GM23338 (cell line): ENCODE results near the gene SEPTIN7. TPM values are rescaled to one million over a fixed set of nuclear protein-coding genes. Genes with fewer than 3 reads are reported as not detected.

Experiments used
- ATAC-seq: fragments of 200-7000 bp; cut with Tn5 transposase; 3 replicates; pipeline ENCODE4 v1.9.1; 2020
- DNase-seq: peaks from one replicate; pipeline ENCODE4 v3.0.0-alpha.2; 2015; ENCODE audit warnings: low spot score
- H2AFZ ChIP-seq: fragments of 200-600 bp; sonication (generic); 2 replicates; pipeline ENCODE4 v1.8.0; 2016; ENCODE audit warnings: antibody characterized with exemption, mild to moderate bottlenecking, moderate library complexity
- H3F3A ChIP-seq: fragments of 200-600 bp; sonication (generic); replicated peaks from 2 replicates; pipeline ENCODE4 v1.8.0; 2017; ENCODE audit warnings: antibody characterized with exemption, mixed run types, low read depth
- H3K27ac ChIP-seq: fragments of 200-600 bp; sonication (generic); 2 replicates; pipeline ENCODE4 v1.6.1; 2016; ENCODE audit warnings: low read depth
- H3K27me3 ChIP-seq: fragments of 200-600 bp; sonication (generic); 2 replicates; pipeline ENCODE4 v1.8.0; 2016; ENCODE audit warnings: mild to moderate bottlenecking, mixed run types, moderate library complexity; ENCODE audit not compliant: insufficient read depth
- H3K36me3 ChIP-seq: fragments of 200-600 bp; sonication (generic); 2 replicates; pipeline ENCODE4 v1.8.0; 2016; ENCODE audit warnings: mild to moderate bottlenecking; ENCODE audit not compliant: insufficient read depth
- H3K4me1 ChIP-seq: fragments of 200-600 bp; sonication (generic); 2 replicates; pipeline ENCODE4 v1.8.0; 2016; ENCODE audit warnings: mild to moderate bottlenecking, moderate library complexity; ENCODE audit not compliant: insufficient read depth
- H3K4me2 ChIP-seq: fragments of 200-600 bp; sonication (generic); 2 replicates; pipeline ENCODE4 v1.7.1; 2017; ENCODE audit warnings: mixed run types
- H3K4me3 ChIP-seq: fragments of 200-600 bp; sonication (generic); 2 replicates; pipeline ENCODE4 v1.6.1; 2016; ENCODE audit warnings: mixed run types
- H3K79me2 ChIP-seq: fragments of 200-600 bp; sonication (generic); replicated peaks from 2 replicates; pipeline ENCODE4 v1.8.0; 2017; ENCODE audit warnings: mild to moderate bottlenecking; ENCODE audit not compliant: insufficient read depth
- H3K9me2 ChIP-seq: fragments of 200-600 bp; sonication (generic); 2 replicates; pipeline ENCODE4 v1.8.0; 2017; ENCODE audit not compliant: insufficient read depth
- H4K20me1 ChIP-seq: fragments of 200-600 bp; sonication (generic); replicated peaks from 2 replicates; pipeline ENCODE4 v1.8.0; 2017; ENCODE audit warnings: mild to moderate bottlenecking; ENCODE audit not compliant: insufficient read depth
- H3K27ac Mint-ChIP-seq: 2 replicates; pipeline ENCODE4 v1.8.0; 2020; ENCODE audit warnings: inconsistent platforms, mild to moderate bottlenecking, moderate library complexity, mixed read lengths
- H3K27me3 Mint-ChIP-seq: 3 replicates; pipeline ENCODE4 v1.8.0; 2022; ENCODE audit warnings: low read depth, mild to moderate bottlenecking, moderate library complexity, mixed read lengths, inconsistent platforms; ENCODE audit not compliant: insufficient read depth, poor library complexity
- H3K36me3 Mint-ChIP-seq: 3 replicates; pipeline ENCODE4 v1.8.0; 2021; ENCODE audit warnings: low read depth, mild to moderate bottlenecking, inconsistent platforms, moderate library complexity, mixed read lengths
- H3K4me1 Mint-ChIP-seq: 3 replicates; pipeline ENCODE4 v1.8.0; 2020; ENCODE audit warnings: mild to moderate bottlenecking, inconsistent platforms, mixed read lengths
- H3K4me3 Mint-ChIP-seq: 3 replicates; pipeline ENCODE4 v1.8.0; 2021; ENCODE audit warnings: moderate library complexity, mild to moderate bottlenecking, inconsistent platforms, mixed read lengths
- H3K9me3 Mint-ChIP-seq: 3 replicates; pipeline ENCODE4 v1.8.0; 2020; ENCODE audit warnings: moderate library complexity, mild to moderate bottlenecking, inconsistent platforms, mixed read lengths
- JUNB ChIP-seq: IDR thresholded peaks from one replicate; pipeline ENCODE4 v1.6.1; 2016; ENCODE audit warnings: antibody characterized with exemption; ENCODE audit not compliant: unreplicated experiment
- NANOG ChIP-seq: IDR thresholded peaks from 2 replicates; pipeline ENCODE4 v1.6.1; 2016; ENCODE audit warnings: antibody characterized with exemption, borderline replicate concordance
- POLR2AphosphoS5 ChIP-seq: IDR thresholded peaks from 2 replicates; pipeline ENCODE4 v1.6.1; 2016; ENCODE audit warnings: antibody characterized with exemption, low read depth
- ZNF114 ChIP-seq: fragments of 250-450 bp; sonication (Bioruptor Pico); IDR thresholded peaks from 2 replicates; pipeline ENCODE4 v1.5.0; 2020; ENCODE audit warnings: mild to moderate bottlenecking, moderate library complexity
- ZNF331 ChIP-seq: fragments of 250-450 bp; sonication (Bioruptor Pico); IDR thresholded peaks from 2 replicates; pipeline ENCODE4 v1.5.0; 2020; ENCODE audit warnings: low read depth, mild to moderate bottlenecking, moderate library complexity
- polyA plus RNA-seq: library from polyadenylated mRNA; unstranded; fragments of >200 nt; fragmentation: Nextera tagmentation; extraction: Ambion mirVana; gene quantifications from 2 replicates; pipeline ENCODE4 v1.2.1, GENCODE V29; 2016
- total RNA-seq: library from RNA; depleted of rRNA; stranded (reverse); fragments of >200 nt; shearing (Covaris generic); gene quantifications from 2 replicates; pipeline ENCODE4 v1.2.3, GENCODE V29; 2014
- TF ChIP-seq, protein P1 (sequence below): fragments of 250-450 bp; sonication (Bioruptor Pico); IDR thresholded peaks from 2 replicates; pipeline ENCODE4 v1.5.0; 2020; ENCODE audit warnings: mild to moderate bottlenecking, moderate library complexity
- TF ChIP-seq, protein P2 (sequence below): IDR thresholded peaks from 2 replicates; pipeline ENCODE4 v1.6.1; 2016; ENCODE audit warnings: antibody characterized with exemption
- TF ChIP-seq, protein P3 (sequence below), 2 experiments: fragments of 200-600 bp in 1 of 2; sonication (generic) in 1 of 2; conservative IDR thresholded peaks; 2 replicates each; pipeline versions ENCODE4 v1.5.1 to v1.6.1; 2016 to 2017; ENCODE audit warnings: antibody characterized with exemption in 2 of 2, low read depth in 2 of 2, mild to moderate bottlenecking in 2 of 2, moderate library complexity in 1 of 2

The SEPTIN7 gene
- total and polyA plus RNA-seq, 2 experiments from 2014 or later: 210 to 499 TPM

DNA sequence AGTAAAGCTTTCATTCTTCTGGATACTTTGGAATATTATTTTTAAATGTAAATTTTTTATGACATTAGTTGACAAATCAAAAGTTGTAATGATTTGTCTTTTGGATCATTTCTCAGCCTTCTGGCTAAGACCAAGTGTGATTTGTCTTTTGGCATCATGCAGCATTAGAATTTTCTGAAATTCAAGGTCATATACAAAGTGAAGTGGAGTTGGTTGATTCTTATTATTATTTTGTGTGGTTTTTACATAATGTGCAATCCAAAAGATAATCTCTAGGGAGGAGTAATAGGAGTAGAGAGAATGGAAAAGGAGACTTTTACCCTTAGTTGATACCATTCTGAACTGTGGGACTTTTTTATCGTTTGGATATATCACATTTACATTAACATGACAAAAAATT lies 24.2 kb upstream of the SEPTIN7 start:
- Histone ChIP-seq H3K79me2 (no peaks in the 10 kb centered on the region), H3K4me1 (no peaks in the 10 kb centered on the region), H4K20me1 (no peaks in the 10 kb centered on the region), H3K27ac (no peak overlapping the region), H3K4me3 (no peak overlapping the region), H3K27me3 (no peaks in the 10 kb centered on the region), H2AFZ (no peak overlapping the region), H3K4me2 (no peak overlapping the region), H3K9me2 (no peaks in the 10 kb centered on the region), H3K36me3 (no peaks in the 10 kb centered on the region), H3F3A (no peaks in the 10 kb centered on the region)
- TF ChIP-seq JUNB: no peak
- no peak for DNase-seq
- H3K4me3 Mint-ChIP-seq: no peak overlapping the region
- H3K27ac Mint-ChIP-seq: no peak overlapping the region
- no peaks in the 10 kb centered on the region for H3K4me1 Mint-ChIP-seq
- no peak for ATAC-seq
- H3K27me3 Mint-ChIP-seq: no peaks in the 10 kb centered on the region
- no peaks in the 10 kb centered on the region for H3K9me3 Mint-ChIP-seq
- no peaks in the 10 kb centered on the region for H3K36me3 Mint-ChIP-seq

DNA sequence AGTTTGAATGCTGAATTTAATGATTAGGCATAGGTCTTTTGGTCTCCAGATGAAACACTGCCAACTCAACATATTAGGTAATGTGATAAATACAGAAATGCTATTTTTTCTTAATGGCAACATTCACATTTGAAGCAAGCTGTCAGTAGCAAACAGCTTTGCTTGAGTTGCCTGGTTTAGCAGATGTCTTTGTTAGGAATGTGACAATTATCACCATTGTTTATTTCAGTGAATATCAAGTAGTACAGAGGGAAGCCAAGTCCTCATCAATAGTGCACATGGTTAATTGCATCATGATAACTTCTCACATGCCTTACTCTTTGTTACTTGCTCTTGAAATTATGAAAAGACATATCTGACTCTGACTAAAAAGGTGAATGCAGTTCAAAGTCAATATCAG lies 23.7 kb upstream of the SEPTIN7 start:
- no peaks in the 10 kb centered on the region for H3K79me2 ChIP-seq
- Mint-ChIP-seq H3K36me3 (no peaks in the 10 kb centered on the region), H3K4me3 (no peak overlapping the region), H3K27me3 (no peaks in the 10 kb centered on the region), H3K4me1 (no peaks in the 10 kb centered on the region), H3K27ac (no peak overlapping the region), H3K9me3 (no peaks in the 10 kb centered on the region)
- no peaks in the 10 kb centered on the region for H4K20me1 ChIP-seq
- H3K36me3 ChIP-seq: no peaks in the 10 kb centered on the region
- no peaks in the 10 kb centered on the region for H3F3A ChIP-seq
- ATAC-seq (no peak), DNase-seq (no peak)
- H3K4me1 ChIP-seq: no peaks in the 10 kb centered on the region
- no peak overlapping the region for H2AFZ ChIP-seq
- H3K27ac ChIP-seq: no peak overlapping the region
- no peaks in the 10 kb centered on the region for H3K9me2 ChIP-seq
- H3K4me2 ChIP-seq: no peak overlapping the region
- no peaks in the 10 kb centered on the region for H3K27me3 ChIP-seq
- no peak for TF ChIP-seq ZNF331 (CRISPR knock-in tag)
- TF ChIP-seq POLR2AphosphoS5: no peak
- TF ChIP-seq, protein P1, sequence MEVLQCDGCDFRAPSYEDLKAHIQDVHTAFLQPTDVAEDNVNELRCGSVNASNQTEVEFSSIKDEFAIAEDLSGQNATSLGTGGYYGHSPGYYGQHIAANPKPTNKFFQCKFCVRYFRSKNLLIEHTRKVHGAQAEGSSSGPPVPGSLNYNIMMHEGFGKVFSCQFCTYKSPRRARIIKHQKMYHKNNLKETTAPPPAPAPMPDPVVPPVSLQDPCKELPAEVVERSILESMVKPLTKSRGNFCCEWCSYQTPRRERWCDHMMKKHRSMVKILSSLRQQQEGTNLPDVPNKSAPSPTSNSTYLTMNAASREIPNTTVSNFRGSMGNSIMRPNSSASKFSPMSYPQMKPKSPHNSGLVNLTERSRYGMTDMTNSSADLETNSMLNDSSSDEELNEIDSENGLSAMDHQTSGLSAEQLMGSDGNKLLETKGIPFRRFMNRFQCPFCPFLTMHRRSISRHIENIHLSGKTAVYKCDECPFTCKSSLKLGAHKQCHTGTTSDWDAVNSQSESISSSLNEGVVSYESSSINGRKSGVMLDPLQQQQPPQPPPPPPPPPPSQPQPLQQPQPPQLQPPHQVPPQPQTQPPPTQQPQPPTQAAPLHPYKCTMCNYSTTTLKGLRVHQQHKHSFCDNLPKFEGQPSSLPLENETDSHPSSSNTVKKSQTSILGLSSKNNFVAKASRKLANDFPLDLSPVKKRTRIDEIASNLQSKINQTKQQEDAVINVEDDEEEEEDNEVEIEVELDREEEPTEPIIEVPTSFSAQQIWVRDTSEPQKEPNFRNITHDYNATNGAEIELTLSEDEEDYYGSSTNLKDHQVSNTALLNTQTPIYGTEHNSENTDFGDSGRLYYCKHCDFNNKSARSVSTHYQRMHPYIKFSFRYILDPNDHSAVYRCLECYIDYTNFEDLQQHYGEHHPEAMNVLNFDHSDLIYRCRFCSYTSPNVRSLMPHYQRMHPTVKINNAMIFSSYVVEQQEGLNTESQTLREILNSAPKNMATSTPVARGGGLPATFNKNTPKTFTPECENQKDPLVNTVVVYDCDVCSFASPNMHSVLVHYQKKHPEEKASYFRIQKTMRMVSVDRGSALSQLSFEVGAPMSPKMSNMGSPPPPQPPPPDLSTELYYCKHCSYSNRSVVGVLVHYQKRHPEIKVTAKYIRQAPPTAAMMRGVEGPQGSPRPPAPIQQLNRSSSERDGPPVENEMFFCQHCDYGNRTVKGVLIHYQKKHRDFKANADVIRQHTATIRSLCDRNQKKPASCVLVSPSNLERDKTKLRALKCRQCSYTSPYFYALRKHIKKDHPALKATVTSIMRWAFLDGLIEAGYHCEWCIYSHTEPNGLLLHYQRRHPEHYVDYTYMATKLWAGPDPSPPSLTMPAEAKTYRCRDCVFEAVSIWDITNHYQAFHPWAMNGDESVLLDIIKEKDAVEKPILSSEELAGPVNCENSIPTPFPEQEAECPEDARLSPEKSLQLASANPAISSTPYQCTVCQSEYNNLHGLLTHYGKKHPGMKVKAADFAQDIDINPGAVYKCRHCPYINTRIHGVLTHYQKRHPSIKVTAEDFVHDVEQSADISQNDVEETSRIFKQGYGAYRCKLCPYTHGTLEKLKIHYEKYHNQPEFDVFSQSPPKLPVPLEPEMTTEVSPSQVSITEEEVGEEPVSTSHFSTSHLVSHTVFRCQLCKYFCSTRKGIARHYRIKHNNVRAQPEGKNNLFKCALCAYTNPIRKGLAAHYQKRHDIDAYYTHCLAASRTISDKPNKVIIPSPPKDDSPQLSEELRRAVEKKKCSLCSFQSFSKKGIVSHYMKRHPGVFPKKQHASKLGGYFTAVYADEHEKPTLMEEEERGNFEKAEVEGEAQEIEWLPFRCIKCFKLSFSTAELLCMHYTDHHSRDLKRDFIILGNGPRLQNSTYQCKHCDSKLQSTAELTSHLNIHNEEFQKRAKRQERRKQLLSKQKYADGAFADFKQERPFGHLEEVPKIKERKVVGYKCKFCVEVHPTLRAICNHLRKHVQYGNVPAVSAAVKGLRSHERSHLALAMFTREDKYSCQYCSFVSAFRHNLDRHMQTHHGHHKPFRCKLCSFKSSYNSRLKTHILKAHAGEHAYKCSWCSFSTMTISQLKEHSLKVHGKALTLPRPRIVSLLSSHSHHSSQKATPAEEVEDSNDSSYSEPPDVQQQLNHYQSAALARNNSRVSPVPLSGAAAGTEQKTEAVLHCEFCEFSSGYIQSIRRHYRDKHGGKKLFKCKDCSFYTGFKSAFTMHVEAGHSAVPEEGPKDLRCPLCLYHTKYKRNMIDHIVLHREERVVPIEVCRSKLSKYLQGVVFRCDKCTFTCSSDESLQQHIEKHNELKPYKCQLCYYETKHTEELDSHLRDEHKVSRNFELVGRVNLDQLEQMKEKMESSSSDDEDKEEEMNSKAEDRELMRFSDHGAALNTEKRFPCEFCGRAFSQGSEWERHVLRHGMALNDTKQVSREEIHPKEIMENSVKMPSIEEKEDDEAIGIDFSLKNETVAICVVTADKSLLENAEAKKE (CRISPR knock-in tag): no peak
- TF ChIP-seq, protein P2, sequence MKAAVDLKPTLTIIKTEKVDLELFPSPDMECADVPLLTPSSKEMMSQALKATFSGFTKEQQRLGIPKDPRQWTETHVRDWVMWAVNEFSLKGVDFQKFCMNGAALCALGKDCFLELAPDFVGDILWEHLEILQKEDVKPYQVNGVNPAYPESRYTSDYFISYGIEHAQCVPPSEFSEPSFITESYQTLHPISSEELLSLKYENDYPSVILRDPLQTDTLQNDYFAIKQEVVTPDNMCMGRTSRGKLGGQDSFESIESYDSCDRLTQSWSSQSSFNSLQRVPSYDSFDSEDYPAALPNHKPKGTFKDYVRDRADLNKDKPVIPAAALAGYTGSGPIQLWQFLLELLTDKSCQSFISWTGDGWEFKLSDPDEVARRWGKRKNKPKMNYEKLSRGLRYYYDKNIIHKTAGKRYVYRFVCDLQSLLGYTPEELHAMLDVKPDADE: no peak
- no peak for TF ChIP-seq NANOG
- TF ChIP-seq, protein P3, sequence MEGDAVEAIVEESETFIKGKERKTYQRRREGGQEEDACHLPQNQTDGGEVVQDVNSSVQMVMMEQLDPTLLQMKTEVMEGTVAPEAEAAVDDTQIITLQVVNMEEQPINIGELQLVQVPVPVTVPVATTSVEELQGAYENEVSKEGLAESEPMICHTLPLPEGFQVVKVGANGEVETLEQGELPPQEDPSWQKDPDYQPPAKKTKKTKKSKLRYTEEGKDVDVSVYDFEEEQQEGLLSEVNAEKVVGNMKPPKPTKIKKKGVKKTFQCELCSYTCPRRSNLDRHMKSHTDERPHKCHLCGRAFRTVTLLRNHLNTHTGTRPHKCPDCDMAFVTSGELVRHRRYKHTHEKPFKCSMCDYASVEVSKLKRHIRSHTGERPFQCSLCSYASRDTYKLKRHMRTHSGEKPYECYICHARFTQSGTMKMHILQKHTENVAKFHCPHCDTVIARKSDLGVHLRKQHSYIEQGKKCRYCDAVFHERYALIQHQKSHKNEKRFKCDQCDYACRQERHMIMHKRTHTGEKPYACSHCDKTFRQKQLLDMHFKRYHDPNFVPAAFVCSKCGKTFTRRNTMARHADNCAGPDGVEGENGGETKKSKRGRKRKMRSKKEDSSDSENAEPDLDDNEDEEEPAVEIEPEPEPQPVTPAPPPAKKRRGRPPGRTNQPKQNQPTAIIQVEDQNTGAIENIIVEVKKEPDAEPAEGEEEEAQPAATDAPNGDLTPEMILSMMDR (conservative IDR thresholded peaks at IDR 0.05; ENCODE audit: low read depth in 2 of 2): no peak
- TF ChIP-seq ZNF114 (CRISPR knock-in tag): no peak
- no peak overlapping the region for H3K4me3 ChIP-seq
